Activated naive CD4-positive, alpha-beta T cell treated with anti-CD3 and anti-CD28 coated beads, Interleukin-2, amount 10 ng/mL, durations not matched to agents 5 hours and 36 hours (primary cell): Measurements from ENCODE around the gene ACAD11. TPM values are rescaled to one million over a fixed set of nuclear protein-coding genes. Genes with fewer than 3 reads are reported as not detected.

Experiments used
- total RNA-seq, 2 experiments: library from RNA; stranded (reverse); gene quantifications; one replicate each; pipeline ENCODE4 v1.2.3, GENCODE V29; 2021

Gene ACAD11, protein sequence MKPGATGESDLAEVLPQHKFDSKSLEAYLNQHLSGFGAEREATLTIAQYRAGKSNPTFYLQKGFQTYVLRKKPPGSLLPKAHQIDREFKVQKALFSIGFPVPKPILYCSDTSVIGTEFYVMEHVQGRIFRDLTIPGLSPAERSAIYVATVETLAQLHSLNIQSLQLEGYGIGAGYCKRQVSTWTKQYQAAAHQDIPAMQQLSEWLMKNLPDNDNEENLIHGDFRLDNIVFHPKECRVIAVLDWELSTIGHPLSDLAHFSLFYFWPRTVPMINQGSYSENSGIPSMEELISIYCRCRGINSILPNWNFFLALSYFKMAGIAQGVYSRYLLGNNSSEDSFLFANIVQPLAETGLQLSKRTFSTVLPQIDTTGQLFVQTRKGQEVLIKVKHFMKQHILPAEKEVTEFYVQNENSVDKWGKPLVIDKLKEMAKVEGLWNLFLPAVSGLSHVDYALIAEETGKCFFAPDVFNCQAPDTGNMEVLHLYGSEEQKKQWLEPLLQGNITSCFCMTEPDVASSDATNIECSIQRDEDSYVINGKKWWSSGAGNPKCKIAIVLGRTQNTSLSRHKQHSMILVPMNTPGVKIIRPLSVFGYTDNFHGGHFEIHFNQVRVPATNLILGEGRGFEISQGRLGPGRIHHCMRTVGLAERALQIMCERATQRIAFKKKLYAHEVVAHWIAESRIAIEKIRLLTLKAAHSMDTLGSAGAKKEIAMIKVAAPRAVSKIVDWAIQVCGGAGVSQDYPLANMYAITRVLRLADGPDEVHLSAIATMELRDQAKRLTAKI
- 10 to 100 TPM; 10.8 to 12.0 TPM for total RNA-seq

DNA sequence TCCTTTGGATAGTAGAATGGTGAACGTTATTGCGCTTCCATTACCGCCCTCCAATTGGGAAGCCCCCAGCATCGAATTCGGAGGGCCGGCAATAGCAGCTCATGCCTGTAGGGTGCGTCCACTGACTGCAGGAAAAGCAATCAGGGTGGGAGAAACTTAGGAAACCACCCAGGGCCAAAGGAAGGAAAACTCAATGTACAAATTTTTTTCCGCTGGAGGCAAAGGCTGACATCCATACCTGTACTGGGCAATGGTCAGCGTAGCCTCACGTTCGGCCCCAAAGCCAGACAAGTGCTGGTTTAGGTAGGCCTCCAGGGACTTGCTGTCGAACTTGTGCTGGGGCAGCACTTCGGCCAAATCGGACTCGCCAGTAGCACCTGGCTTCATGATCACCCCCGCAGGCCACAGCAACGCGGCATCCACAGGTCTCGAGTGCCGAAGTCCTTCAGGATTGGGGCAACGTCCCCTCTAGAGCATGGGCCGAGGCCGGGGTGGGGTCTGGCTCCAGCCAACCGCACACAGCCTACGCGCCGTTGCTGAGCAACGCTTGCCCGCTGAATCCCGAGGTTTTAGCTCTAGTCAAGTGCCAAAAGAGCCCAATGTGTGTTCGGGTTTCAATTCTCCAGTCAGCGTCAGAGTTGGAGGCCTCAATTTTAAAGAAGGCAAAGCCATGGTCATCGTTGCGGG is at the start of gene ACAD11:
TSS of gene ACAD11 (minus strand) at position 445 of the 687 bp plus-strand sequence. CDS start at position 387, 58 bp downstream.

DNA sequence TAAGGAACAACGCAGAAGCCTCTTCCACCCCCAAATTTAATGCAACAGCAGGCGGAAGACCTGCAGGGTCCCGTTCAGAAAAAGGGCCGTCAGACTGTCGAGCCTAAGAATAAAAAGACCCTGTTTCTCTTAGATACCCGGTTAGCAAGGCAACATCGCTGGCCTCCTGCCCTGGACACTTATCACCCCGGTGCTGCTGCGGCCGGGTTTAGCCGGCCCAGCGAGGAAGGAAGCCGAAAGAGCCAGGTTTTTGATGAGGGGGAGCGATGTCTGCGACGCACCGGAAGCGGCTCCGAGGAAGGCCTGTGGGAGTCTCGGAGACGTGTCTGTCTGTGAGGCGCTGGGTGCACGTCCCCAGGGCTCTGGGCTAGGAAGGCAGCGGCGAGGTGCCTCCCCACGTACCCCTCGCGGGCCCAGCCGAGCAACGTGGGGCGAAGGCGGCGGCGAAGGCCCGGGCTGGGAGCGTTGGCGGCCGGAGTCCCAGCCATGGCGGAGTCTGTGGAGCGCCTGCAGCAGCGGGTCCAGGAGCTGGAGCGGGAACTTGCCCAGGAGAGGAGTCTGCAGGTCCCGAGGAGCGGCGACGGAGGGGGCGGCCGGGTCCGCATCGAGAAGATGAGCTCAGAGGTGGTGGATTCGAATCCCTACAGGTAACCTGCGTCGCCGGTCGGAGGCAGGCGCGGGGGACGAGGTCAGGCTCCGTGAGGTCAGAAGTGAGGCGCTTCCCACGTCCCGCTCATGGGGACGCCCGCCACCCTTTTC is 622 bp upstream of the ACAD11 start, which contains the start of gene UBA5:
TSS of gene UBA5 (plus strand) at position 278 of the 759 bp plus-strand sequence. CDS start at position 487, 209 bp downstream.

DNA sequence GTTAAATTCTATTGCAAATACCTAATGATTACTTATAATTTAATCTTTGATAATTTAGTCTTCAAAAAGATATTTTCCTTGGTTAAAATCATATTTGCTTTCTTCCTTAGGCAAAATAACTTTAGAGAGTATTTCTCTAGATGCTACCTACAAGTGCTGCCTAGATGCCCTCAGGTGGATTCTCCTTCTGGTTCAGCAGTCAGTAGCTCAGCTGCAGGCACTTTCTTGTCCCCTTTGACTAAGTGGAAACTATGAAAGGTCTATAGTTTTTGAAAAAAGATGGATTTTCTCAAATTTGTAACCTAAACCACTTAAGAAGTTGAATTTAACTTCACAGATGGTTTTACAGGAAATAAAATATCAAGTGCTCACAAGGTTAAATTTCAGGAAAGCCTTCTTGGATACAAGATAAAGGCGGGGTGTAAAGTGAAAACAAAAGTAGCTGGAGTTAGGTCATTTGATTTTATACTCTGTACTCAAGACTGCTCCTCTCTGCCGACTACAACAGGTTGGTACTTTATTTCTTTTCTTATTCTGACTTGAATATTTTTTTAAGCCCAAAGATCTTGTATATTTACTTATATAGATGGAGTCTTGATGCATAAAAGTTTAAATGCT is 62.7 kb downstream of the ACAD11 start, which contains the start of gene ACKR4:
TSS of gene ACKR4 (plus strand) at position 455 of the 618 bp plus-strand sequence. CDS start 3,128 bp downstream, outside the sequence.

Other genes with a start within 250 kb of the ACAD11 start
- gene DNAJC13, start 242.3 kb downstream of the ACAD11 start, total RNA-seq, result 10 to 100 TPM; 32.4 to 33.3 TPM
- not detected for gene ACKR4, start 62.5 kb downstream of the ACAD11 start, total RNA-seq
- 10 to 100 TPM; 37.1 to 38.4 TPM for gene UBA5, start 520 bp upstream of the ACAD11 start, total RNA-seq
- 10 to 100 TPM; 23.6 to 25.7 TPM for gene NPHP3, start 62.6 kb upstream of the ACAD11 start, total RNA-seq